Keratinocyte (primary cell): ENCODE results near the gene FAM174B.

ENCODE experiments used
- EZH2 ChIP-seq: IDR thresholded peaks from one replicate; pipeline ENCODE4 v1.6.1; 2012; ENCODE audit warnings: inconsistent platforms, mild to moderate bottlenecking, low read length, moderate library complexity
- TF ChIP-seq, protein P1 (sequence below), 3 experiments: IDR thresholded peaks in 1 of 3; conservative IDR thresholded peaks in 1 of 3; optimal IDR thresholded peaks in 1 of 3; 2 replicates in 2 of 3; 3 replicates in 1 of 3; pipeline versions ENCODE3 to v1.5.1; 2011; ENCODE audit warnings: low read length in 3 of 3, mild to moderate bottlenecking in 3 of 3, moderate library complexity in 2 of 3, control low read depth in 1 of 3, inconsistent platforms in 1 of 3; ENCODE audit not compliant: insufficient read depth in 2 of 3; ENCODE audit errors: extremely low read depth in 1 of 3

DNA sequence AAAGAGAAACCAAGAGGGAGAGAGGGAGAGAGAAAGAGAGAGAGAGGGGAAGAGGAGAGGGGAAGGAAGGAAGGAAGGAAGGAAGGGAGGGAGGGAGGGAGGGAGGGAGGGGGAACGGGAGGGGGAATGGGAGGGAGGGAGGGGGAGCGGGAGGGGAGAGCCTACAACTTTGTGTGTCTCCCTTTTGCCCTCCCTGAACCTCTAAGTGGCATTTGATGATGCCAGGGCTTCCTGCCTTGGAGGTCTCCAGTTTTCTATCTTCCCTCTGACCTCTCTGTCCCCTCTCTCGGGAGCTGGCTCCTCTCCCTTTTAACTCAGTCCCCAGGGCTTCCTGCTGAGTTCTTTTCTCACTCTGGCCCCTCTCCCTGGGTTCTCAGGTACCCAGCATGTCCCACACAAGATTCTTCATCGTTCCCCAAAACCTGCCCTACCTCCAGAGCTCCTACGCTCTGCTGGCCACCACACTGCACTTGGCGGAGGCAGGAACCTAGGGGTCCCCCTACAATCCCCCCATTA lies 12.5 kb upstream of the FAM174B start:
- TF ChIP-seq, protein P1, sequence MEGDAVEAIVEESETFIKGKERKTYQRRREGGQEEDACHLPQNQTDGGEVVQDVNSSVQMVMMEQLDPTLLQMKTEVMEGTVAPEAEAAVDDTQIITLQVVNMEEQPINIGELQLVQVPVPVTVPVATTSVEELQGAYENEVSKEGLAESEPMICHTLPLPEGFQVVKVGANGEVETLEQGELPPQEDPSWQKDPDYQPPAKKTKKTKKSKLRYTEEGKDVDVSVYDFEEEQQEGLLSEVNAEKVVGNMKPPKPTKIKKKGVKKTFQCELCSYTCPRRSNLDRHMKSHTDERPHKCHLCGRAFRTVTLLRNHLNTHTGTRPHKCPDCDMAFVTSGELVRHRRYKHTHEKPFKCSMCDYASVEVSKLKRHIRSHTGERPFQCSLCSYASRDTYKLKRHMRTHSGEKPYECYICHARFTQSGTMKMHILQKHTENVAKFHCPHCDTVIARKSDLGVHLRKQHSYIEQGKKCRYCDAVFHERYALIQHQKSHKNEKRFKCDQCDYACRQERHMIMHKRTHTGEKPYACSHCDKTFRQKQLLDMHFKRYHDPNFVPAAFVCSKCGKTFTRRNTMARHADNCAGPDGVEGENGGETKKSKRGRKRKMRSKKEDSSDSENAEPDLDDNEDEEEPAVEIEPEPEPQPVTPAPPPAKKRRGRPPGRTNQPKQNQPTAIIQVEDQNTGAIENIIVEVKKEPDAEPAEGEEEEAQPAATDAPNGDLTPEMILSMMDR (optimal IDR thresholded peaks at IDR 0.05 in 1 of 3, IDR thresholded peaks at IDR 0.05 in 1 of 3, conservative IDR thresholded peaks at IDR 0.05 in 1 of 3; ENCODE audit: extremely low read depth in 1 of 3, insufficient read depth in 2 of 3, low read length in 3 of 3): no peak
- no peak for TF ChIP-seq EZH2
